Caco-2 (cell line): Measurements from ENCODE around the gene CBX1. TPM values are rescaled to one million over a fixed set of nuclear protein-coding genes. Genes with fewer than 3 reads are reported as not detected.

Experiments used
- BruUV-seq: library from RNA; stranded (reverse); fragments of 400-500 nt; replicated peaks from 2 replicates; lab custom pipeline; 2021; lab: Mats Ljungman, UMichigan
- CTCF ChIA-PET: fragments of 300-600 bp; sonication (Branson Sonifier 250); formaldehyde crosslinking; loops from one replicate; lab custom pipeline; 2022; ENCODE audit warnings: antibody characterized with exemption; lab: Charles Lee
- POLR2A ChIA-PET: fragments of 300-600 bp; sonication (Branson Sonifier 250); formaldehyde crosslinking; loops from one replicate; lab custom pipeline; 2022; ENCODE audit warnings: antibody characterized with exemption; lab: Charles Lee
- DNase-seq, 2 experiments: peaks; one replicate each; pipeline versions ENCODE4 v3.0.0 to v3.0.0-alpha.2; 2020 to 2022
- H3K27me3 ChIP-seq: replicated peaks from 2 replicates; pipeline ENCODE4 v1.6.0; 2011; ENCODE audit warnings: low read length; ENCODE audit not compliant: control insufficient read depth, insufficient read depth
- H3K36me3 ChIP-seq: 2 replicates; pipeline ENCODE4 v1.5.1; 2011; ENCODE audit warnings: low read length; ENCODE audit not compliant: control insufficient read depth, insufficient read depth
- H3K4me1 ChIP-seq: fragments of 250-450 bp; sonication (Bioruptor Pico); 2 replicates; pipeline ENCODE4 v1.5.1; 2020; ENCODE audit warnings: mild to moderate bottlenecking
- H3K4me3 ChIP-seq: 2 replicates; pipeline ENCODE4 v1.5.1; 2011; ENCODE audit warnings: low read depth, mild to moderate bottlenecking, control low read depth, low read length
- H3K9me3 ChIP-seq: fragments of 250-450 bp; sonication (Bioruptor Pico); 2 replicates; pipeline ENCODE4 v1.5.1; 2020; ENCODE audit warnings: mild to moderate bottlenecking, moderate library complexity
- H3K27ac Mint-ChIP-seq: one replicate; pipeline ENCODE4 v1.8.0; 2022; ENCODE audit warnings: mixed read lengths; ENCODE audit not compliant: unreplicated experiment
- H3K27me3 Mint-ChIP-seq: one replicate; pipeline ENCODE4 v1.8.0; 2022; ENCODE audit warnings: mixed read lengths; ENCODE audit not compliant: insufficient read depth, unreplicated experiment
- H3K36me3 Mint-ChIP-seq: one replicate; pipeline ENCODE4 v1.8.0; 2022; ENCODE audit warnings: mild to moderate bottlenecking, mixed read lengths; ENCODE audit not compliant: insufficient read depth, unreplicated experiment
- H3K4me1 Mint-ChIP-seq: one replicate; pipeline ENCODE4 v1.8.0; 2022; ENCODE audit warnings: low read depth, mixed read lengths; ENCODE audit not compliant: unreplicated experiment
- H3K4me3 Mint-ChIP-seq: one replicate; pipeline ENCODE4 v1.8.0; 2022; ENCODE audit warnings: mild to moderate bottlenecking, moderate library complexity, mixed read lengths; ENCODE audit not compliant: unreplicated experiment
- H3K9me3 Mint-ChIP-seq: one replicate; pipeline ENCODE4 v1.8.0; 2022; ENCODE audit warnings: mixed read lengths; ENCODE audit not compliant: unreplicated experiment
- intact Hi-C: fragments of 100-400 bp; cut with micrococcal nuclease; formaldehyde crosslinking; loops from one replicate; pipeline ENCODE4 v1.10.0; 2022; ENCODE audit not compliant: unreplicated experiment
- total RNA-seq: library from RNA; stranded (reverse); gene quantifications from 2 replicates; pipeline ENCODE4 v1.2.3, GENCODE V29; 2022
- TF ChIP-seq, protein P1 (sequence below), 2 experiments: fragments of 200-600 bp in 1 of 2; IDR thresholded peaks; 1 replicate in 1 of 2; 2 replicates in 1 of 2; pipeline versions ENCODE4 v1.5.1 to v1.8.0; 2011 to 2022; ENCODE audit warnings: antibody characterized with exemption in 1 of 2, control low read depth in 1 of 2, inconsistent platforms in 1 of 2, low read depth in 1 of 2, low read length in 1 of 2, mild to moderate bottlenecking in 1 of 2, moderate library complexity in 1 of 2; ENCODE audit not compliant: insufficient read depth in 1 of 2, severe bottlenecking in 1 of 2, unreplicated experiment in 1 of 2

CBX1 gene
- total RNA-seq, 1 experiment from 2014 or later = 213 TPM

DNA sequence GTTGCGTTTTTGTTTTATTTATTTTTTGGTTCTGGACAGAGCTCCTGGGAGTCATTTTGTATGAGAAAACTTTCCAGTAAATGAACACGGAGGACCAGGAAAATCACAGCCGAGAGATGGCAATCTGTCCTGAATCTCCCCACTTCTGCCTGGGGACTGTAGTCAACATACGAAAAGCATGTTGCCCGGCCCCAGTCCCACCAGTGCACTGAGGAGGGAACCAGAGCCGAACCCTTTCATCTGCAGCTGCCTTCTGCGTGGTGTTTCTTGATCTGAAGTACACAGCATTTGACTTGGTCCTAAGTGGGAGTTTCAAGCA, 25.2 kb upstream of the CBX1 start:
- Mint-ChIP-seq H3K27me3 (no peaks in the 10 kb centered on the region), H3K4me3 (no peak overlapping the region), H3K9me3 (no peaks in the 10 kb centered on the region), H3K27ac (no peak overlapping the region), H3K4me1 (no peaks in the 10 kb centered on the region), H3K36me3 (peaks cover 1% of the 10 kb centered on the region)
- no TSS peak for BruUV-seq
- Histone ChIP-seq H3K4me3 (no peak overlapping the region), H3K9me3 (no peaks in the 10 kb centered on the region), H3K36me3 (no peaks in the 10 kb centered on the region), H3K27me3 (no peaks in the 10 kb centered on the region), H3K4me1 (no peaks in the 10 kb centered on the region)
- TF ChIP-seq, protein P1, sequence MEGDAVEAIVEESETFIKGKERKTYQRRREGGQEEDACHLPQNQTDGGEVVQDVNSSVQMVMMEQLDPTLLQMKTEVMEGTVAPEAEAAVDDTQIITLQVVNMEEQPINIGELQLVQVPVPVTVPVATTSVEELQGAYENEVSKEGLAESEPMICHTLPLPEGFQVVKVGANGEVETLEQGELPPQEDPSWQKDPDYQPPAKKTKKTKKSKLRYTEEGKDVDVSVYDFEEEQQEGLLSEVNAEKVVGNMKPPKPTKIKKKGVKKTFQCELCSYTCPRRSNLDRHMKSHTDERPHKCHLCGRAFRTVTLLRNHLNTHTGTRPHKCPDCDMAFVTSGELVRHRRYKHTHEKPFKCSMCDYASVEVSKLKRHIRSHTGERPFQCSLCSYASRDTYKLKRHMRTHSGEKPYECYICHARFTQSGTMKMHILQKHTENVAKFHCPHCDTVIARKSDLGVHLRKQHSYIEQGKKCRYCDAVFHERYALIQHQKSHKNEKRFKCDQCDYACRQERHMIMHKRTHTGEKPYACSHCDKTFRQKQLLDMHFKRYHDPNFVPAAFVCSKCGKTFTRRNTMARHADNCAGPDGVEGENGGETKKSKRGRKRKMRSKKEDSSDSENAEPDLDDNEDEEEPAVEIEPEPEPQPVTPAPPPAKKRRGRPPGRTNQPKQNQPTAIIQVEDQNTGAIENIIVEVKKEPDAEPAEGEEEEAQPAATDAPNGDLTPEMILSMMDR (IDR thresholded peaks at IDR 0.05; ENCODE audit: insufficient read depth in 1 of 2, low read depth in 1 of 2, low read length in 1 of 2, severe bottlenecking in 1 of 2, unreplicated experiment in 1 of 2) = no peak
- no peak for DNase-seq
- intact Hi-C loops = no loop called here
- CTCF ChIA-PET = interaction anchor here (0.6 to 2.4 kb wide), 5 partner anchors 29 to 197 kb away, joined by 3 to 10 read pairs (median 3); no protein-coding TSS in a partner anchor
- POLR2A ChIA-PET = interaction anchor here (0.6 kb wide), 1 partner anchor 185 kb away, joined by 4 read pairs; the partner anchor contains the start of gene PNPO

DNA sequence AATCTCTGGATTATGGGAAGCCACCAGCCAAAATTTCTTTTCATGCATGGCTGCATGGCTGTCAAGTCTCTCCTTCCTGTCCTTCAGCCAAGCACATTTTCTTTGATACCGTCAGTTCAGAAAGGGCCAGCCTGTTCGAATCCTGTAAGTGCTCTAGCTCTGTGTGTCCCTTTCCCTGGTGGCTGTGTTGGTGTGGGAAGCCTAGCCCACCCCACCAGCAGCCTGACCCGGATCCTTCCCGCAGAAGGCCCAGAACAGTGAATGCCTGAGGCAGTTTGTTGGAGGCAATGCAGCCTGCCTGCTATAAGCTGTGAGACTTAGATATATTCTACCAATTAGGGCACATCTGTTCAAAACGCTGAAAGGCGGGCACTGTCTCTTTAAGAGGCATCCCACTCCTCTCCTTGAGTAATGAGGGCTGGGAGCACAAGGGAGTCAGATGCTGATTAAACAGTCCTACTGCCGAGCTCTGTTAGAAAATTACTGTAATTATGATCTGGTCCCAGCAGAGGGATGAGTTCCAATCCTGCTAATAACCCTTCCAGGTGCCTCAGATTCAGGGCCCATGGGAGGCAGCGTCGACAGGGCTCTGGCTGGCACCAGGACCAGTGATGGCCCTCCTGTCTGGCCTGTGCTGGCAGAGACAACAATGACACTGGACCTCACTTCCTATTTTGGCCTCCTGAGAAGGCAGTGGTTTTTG, 24.7 kb upstream of the CBX1 start:
- POLR2A ChIA-PET = interaction anchor here (0.6 kb wide), 1 partner anchor 184 kb away, joined by 4 read pairs; the partner anchor contains the start of gene PNPO
- CTCF ChIA-PET = interaction anchor here (0.6 to 2.4 kb wide), 5 partner anchors 28 to 101 kb away, joined by 3 to 10 read pairs (median 4); no protein-coding TSS in a partner anchor
- H3K27ac Mint-ChIP-seq = no peak overlapping the region

DNA sequence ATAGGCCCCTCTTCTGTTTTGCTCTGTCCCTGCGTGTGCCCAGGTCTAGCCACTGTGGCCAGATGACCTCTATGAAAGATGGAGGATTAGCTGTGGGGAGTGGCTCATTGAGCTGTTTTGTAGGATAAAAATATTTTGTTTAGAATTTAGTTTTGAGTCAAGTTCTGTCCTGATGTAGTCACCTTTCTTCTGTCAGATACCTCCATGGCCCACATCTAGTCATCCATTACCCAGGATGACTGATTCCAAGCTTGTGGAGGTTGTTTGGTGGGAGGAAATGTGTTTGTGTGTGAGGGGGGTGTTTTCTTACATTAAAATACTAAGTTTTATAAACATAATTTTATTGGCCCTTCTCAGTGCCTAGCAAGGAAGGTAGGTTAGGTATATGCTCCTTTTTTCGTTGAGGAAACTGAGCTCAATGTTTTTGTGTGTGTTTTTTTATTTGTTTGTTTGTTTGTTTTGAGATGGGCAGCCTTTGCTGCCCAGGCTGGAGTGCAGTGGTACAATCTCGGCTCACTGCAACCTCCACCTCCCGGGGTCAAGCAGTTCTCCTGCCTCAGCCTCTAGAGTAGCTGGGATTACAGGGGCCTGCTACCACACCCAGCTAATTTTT, 22.6 kb upstream of the CBX1 start:
- TF ChIP-seq, protein P1 (IDR thresholded peaks at IDR 0.05; ENCODE audit: insufficient read depth in 1 of 2, low read depth in 1 of 2, low read length in 1 of 2, severe bottlenecking in 1 of 2, unreplicated experiment in 1 of 2) = no peak
- ChIA-PET POLR2A (interaction anchor here (1.4 to 1.6 kb wide), 2 partner anchors 15 to 76 kb away, joined by 6 to 11 read pairs; partner anchors contain the start of gene NFE2L1), CTCF (interaction anchor here (0.6 to 1.2 kb wide), 5 partner anchors 9 to 262 kb away, joined by 3 to 5 read pairs (median 4); no protein-coding TSS in a partner anchor)
- Histone ChIP-seq H3K36me3 (peaks cover under 1% of the 10 kb centered on the region), H3K4me1 (no peaks in the 10 kb centered on the region), H3K27me3 (no peaks in the 10 kb centered on the region), H3K9me3 (no peaks in the 10 kb centered on the region), H3K4me3 (no peak overlapping the region)
- Mint-ChIP-seq H3K4me3 (no peak overlapping the region), H3K27ac (no peak overlapping the region), H3K36me3 (peaks cover 20% of the 10 kb centered on the region), H3K27me3 (no peaks in the 10 kb centered on the region), H3K4me1 (no peaks in the 10 kb centered on the region), H3K9me3 (no peaks in the 10 kb centered on the region)
- intact Hi-C loops = no loop called here
- no TSS peak for BruUV-seq
- no peak for DNase-seq

More for the DNA sequence above, 24.7 kb upstream of the CBX1 start:
- no peaks in the 10 kb centered on the region; the same call in 1 of the 2 replicates for H3K36me3 ChIP-seq
- TF ChIP-seq, protein P1 (IDR thresholded peaks at IDR 0.05; ENCODE audit: insufficient read depth in 1 of 2, low read depth in 1 of 2, low read length in 1 of 2, severe bottlenecking in 1 of 2, unreplicated experiment in 1 of 2) = no peak
- no peak for DNase-seq
- H3K4me1 ChIP-seq = no peaks in the 10 kb centered on the region
- no peaks in the 10 kb centered on the region for H3K9me3 Mint-ChIP-seq
- no peak overlapping the region for H3K4me3 ChIP-seq
- no peaks in the 10 kb centered on the region for H3K4me1 Mint-ChIP-seq
- H3K36me3 Mint-ChIP-seq = peaks cover 6% of the 10 kb centered on the region
- intact Hi-C loops = no loop called here
- no peaks in the 10 kb centered on the region for H3K27me3 ChIP-seq
- no peaks in the 10 kb centered on the region for H3K27me3 Mint-ChIP-seq
- no peaks in the 10 kb centered on the region for H3K9me3 ChIP-seq
- no TSS peak for BruUV-seq
- no peak overlapping the region for H3K4me3 Mint-ChIP-seq
